CD4-positive, alpha-beta T cell treated with Interleukin-21 for 1 hour (primary cell): ENCODE measurements around the gene ZNF736.
"Not testable (repeated sequence)": the region's sequence is repeated elsewhere in the genome, so short reads cannot be mapped to it uniquely, and the experiment has no call there.

Experiments
- DNase-seq: peaks from one replicate; pipeline ENCODE4 v3.0.0-alpha.2; 2020

The ZNF736 gene

DNA sequence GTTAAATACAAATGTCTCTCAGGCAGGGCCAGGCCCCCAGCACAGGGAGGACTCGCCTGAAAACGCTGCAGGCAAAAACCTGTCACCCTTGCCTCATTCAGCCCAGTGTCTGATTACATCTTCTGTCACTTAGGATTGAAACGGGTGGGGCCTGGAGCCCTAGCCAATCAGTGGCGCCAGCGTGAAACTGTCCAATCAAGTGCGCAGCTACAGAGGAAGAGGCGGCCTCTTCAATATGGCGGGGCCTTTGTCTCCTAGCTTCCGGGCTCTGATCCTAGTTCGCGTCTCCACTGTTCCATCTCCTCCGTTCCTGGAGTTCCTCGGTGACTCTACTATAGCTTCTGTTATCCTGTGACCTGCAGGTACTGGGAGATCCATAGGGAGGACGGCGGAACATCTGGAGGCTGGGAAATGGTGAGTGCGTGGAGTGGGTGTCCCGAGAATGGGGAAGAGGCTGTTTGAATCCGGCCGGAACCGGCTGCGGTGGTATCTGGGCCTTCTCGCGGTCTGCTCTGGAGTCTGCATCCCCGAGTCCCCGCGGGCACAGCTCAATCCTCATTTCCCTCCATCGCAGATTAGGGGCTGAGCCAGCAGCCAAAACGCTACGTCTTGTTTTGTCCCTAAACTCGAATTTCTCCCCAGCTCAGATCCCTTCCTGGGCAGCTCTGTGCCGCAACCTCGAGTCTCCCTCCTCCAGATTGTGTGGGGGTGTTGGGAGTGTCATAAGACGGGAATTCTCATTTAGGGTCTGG lies at the start of gene ZNF736:
TSS of gene ZNF736 (plus strand) at position 222 of the 752 bp plus-strand sequence. CDS start at position 412, 190 bp downstream.
- peak; percentile 93 for DNase-seq

DNA sequence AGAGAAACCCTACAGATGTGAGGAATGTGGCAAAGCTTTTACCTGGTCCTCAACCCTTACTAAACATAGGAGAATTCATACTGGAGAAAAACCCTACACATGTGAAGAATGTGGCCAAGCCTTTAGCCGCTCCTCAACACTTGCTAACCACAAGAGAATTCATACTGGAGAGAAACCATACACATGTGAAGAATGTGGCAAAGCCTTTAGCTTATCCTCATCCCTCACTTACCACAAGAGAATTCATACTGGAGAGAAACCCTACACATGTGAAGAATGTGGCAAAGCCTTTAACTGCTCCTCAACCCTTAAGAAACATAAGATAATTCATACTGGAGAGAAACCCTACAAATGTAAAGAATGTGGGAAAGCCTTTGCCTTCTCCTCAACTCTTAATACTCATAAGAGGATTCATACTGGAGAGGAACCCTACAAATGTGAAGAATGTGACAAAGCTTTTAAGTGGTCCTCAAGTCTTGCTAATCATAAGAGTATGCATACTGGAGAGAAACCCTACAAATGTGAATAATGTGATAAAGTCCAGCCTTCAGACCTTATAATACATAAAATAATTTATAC lies 47.3 kb upstream of the ZNF736 start:
- no peak for DNase-seq

DNA sequence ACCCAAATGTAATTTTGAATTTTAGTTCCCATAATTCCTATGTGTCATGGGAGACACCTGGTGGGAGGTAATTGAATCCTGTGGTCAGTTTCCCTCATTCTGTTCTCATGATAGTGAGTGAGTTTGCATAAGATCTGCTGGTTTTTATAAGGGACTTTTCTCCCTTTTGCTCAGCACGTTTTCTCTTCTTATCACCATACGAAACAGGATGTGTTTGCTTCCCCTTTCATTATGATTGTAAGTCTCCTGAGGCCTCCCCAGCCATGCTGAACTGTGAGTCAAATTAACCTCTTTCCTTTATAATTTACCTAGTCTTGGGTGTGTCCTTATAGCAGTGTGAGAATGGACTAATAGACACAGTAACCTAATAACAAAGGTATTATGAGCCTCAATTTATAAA lies 36.1 kb upstream of the ZNF736 start:
- DNase-seq = no peak

DNA sequence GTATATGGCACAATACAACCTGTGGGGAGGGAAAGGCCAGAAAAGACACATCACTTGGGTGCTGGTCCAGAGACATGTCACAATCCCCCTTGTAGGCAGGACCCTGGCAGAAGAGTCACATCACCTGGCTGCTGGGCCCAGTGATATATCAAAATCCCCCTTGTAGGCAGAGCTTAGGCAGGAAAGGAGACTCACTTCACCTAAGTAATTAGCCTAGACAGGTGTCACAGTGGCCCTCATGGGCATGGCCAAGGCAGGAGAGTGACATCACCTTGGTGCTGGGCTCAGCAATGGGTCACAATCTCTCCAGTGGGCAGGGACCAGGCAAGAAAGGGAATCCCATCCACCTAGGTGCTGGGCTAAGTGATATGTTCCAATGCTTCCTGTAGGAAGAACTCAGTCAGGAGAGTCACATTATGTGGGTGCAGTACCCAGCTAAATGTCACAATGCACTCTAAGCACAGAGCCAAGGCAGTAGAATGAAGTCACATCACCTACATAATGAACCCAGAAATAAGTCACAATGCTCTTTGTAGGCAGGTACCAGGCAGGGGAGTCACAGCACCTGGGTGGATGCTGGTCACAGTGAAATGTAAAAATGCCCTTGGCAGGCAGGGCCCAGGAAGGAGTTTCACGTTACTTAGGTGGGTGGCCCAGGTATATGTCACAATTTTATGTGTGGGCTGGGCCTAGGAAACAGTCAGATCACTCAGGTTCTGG lies 18.9 kb upstream of the ZNF736 start:
- no peak for DNase-seq

DNA sequence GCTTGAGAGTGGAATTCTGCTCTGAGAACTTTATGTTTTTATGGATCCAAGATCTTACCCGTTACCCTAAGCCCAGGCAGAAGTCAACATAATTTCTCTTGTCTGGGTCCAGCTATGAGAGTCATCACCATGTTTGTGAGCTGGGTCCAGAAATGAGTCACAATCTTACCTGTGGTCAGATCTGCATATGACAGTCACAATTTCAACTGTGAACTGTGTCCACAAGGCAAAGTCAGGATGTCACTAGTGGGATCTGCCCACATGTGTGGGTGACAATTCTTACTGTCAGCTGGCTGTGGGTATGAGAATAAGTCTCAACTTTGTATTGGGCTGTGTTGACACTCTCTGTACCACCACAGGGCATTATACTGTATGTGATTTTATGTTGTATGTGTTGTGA lies 16.3 kb upstream of the ZNF736 start:
- not testable (repeated sequence) for DNase-seq

DNA sequence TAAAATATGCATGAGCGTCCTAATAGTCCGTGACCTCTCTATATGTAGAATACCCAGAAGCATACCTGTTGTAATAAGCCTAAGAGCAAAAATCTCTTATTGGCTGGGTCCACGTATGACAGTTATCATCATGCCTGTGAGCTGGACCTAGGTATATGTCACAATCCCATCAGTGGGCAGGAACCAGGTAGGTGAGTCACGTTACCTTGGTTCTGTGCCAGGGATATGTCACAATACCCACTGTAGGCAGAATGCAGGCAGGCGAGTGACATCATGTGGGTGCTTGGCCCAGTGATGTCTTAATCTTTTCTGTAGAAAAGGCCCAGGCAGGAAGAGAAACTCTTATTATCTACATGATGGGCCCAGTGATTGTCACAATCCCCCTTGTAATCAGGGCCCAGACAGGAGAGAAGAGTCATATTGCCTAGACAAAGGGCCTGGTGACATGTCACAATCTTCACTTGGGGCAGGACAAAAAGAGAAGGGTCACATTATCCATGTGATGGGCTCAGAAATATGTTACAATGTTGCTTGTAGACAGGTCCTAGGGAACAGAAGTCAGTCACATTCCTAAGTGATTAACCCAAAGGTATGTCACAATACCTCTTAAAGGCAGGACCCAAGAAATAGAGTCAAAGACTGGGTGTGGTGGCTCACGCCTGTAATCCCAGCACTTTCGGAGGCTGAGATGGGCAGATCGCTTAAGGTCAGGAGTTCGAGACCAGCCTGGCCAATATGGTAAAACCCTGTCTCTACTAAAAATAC lies 12.9 kb upstream of the ZNF736 start:
- no peak for DNase-seq

DNA sequence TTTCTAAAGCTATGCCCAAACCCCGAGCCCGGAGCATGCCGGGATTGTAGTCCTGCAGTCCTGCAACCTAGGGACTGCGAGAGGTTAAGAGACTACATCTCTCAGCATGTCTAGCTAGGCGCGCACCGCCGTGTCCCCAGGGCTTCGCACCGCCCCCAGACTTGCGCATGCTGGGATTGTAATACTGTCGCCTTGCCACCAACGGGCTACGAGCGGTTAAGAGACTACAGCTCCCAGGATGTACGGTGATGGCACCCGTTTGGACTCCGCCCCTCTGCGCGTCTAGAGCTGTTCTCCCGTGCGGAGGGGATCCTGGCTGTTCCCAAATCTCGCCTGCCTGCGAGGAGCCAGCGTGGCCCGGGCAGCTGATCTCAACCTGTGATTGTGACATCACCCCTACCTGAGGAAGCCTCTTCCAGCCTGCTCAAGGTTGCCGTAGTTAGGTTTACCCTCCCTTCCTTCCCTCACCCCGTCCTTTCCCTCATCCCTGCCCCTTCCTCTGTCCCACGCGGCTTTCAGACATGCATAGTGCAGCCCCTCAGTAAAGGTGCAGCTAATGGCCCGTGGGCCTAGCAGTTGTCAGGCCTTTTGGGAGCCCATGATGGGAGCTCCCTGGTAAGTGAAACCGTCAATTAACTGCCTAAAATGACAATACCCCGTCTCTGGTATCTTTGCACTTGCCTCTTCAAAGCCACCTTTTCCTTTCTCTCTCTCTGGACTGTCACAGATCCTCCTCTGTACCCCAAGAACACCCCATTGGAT lies 6.3 kb upstream of the ZNF736 start:
- DNase-seq = peak; percentile 96

DNA sequence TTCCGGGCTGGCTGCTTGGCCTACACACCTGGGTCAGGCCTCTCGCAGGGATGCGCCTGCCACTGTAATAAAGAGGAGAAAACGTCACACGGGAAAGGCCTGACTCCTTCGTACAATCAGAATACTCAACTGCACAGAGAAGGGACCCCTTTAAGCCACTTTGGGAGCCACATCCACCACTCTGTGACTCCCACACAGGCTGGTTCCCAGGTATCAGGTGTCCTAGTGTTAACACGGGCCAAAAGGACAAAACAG lies 5.8 kb upstream of the ZNF736 start:
- no peak for DNase-seq

DNA sequence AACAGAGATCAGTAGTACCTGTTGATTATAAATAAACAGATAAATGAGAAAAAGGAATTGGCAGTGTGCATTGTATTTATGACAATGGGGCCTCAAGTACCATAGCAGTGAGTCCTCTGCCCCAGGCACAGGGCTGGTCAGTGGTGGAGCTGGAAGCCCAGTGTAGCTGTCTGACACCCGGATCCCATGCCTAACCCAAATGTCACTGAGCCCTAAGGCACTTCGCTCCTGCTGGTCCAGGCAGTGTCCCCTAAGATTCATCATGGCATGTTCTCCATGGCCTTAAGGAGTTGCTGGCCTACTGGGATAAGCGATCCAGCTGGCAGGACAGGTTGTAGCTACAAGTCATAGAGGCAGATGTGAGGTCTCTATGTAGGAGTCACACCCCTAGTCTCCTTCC lies 3.3 kb upstream of the ZNF736 start:
- no peak for DNase-seq

DNA sequence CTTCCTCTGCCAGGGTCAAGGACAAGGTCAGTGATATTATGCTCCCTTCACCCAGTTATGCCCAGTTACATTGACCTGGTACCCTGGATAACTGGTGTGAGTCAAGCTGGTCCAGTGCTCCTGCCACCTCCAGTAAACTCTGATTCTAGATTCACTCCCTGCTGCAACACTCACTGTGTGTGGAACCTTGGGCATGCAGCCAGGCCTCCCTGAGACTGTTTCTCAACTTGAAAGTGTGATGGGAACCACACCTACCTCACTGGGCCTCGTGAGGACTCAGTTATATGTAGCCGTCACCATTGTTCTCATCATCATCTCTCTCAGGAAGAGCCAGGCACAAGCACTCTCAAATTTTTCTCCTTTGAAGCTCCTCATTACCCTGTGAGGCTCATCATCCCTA lies 935 bp upstream of the ZNF736 start:
- DNase-seq = no peak

DNA sequence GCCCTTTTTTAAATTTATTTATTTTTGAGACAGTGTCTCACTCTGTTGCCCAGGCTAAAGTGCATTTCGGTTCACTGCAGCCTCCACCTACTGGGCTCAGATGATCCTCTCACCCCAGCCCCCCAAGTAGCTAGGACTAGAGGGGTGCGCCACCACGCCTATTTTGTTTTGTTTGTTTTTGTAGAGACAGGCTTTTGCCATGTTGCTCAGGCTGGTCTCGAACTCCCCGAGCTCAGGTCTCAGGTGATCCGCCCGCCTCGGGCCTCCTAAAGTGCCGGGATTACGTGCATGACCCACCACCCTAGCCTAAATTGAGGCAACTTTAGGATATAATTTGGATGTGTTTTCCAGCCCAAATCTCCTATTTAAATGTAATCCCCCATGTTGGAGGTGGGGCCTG lies 805 bp downstream of the ZNF736 start:
- DNase-seq = no peak

DNA sequence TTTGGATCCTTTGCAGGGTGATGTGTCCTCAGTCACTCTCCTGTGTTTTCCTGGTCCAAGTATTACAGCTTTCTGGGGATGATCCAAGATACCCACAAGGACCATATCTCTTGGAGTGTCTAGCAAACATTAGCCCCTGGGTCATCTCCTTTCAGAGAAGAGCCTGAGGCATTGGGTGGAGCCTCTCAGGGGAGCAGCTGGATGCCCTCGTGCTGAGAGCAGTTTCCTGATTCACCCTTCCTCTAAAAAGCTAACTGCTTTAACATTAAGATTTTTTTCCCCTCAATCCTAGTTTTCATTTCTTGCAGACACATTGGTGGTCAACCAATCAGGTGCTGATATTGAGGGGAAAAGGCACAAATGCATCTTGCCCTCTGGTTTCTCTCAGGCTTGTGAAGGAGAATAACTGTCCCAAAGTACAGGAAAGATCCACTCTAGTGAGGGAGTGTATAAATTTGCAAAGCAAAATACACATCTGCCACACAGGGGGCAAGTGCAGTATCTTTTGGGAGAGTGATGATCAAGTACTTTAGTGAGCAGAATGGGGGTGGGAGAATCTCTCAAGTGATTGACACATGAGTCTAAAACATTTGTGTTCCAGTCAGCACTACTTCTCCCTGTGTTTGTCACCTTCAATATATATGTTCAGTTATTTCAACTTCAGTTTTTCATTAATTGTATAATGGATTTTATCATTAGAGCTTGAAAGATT lies 2.4 kb downstream of the ZNF736 start:
- DNase-seq = not testable (repeated sequence)

DNA sequence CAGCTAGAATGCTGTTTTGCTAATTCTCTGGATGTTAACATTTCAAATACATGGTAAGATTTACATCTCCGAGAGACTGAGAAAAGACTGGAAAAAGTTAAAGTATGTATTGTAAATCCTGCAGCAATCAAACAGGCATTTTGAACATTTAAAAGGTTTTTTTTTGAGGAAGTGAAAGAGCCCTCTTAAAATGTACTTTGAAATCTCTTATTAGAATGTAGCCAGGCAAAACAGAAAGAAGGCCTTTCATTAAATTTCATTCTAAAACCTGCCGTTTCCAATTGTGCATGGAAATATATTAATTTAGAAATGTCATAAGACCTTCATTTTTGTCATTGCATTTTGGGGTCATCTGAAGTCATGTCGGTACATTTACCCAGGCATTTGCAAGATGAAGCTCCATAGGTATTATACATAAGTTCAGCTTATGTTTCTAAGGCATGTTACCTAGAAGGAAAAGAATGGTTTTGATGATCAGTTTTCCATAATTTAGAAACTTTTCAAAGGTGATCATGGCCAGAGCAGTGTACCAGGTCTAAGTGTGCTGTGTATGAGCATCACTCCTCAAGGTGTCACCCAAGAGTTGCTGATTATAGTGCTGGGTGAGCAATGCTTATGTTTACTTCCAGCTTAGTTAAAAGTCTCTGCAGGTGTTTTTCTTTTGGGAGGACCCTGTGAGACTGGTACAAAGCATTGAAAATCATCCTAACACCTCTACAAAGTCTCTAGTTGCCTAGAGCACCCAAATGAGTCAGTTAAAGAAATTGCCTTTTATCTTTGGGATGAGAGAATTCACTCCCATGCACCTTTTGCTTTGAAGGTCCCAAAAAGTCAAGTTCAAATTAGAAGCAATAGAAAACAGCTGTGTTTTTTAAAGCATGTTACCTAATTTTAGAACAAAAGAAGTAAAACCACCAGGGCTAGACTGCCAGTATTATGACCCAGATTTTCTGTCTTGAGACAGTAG lies 7.1 kb downstream of the ZNF736 start:
- no peak for DNase-seq

DNA sequence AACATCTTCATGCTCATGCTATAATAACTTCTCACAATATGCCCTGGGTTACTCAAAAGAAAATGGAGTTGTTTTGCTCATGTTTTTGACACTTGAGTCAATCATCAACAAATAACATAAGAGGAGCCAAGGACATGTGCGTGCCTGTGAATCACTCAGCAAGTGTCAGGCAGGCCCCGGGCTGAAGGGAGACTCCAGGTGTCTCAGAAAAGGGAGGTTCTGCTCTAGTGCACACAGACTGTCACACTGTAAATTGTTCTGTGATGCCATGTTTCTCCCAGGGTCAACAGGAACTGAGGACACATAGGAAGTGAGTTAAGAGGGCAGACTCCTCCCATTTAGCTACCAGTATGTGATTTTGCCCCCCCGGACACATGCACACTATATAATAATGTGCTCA lies 10.4 kb downstream of the ZNF736 start:
- DNase-seq = not testable (repeated sequence)

DNA sequence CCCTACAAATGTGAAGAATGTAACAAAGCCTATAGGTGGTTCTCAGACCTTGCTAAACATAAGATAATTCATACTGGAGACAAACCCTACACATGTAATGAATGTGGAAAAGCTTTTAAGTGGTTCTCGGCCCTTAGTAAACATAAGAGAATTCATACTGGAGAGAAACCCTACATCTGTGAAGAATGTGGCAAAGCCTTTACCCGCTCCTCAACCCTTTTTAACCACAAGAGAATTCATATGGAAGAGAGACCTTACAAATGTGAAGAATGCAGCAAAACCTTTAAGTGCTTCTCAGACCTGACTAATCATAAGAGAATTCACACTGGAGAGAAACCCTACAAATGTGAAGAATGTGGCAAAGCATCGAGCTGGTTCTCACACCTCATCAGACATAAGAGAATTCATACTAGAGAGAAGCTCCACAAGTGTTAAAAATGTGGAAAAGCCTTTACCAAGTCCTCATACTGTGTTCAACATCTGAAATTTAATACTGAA lies 35.0 kb downstream of the ZNF736 start:
- DNase-seq = not testable (repeated sequence)

DNA sequence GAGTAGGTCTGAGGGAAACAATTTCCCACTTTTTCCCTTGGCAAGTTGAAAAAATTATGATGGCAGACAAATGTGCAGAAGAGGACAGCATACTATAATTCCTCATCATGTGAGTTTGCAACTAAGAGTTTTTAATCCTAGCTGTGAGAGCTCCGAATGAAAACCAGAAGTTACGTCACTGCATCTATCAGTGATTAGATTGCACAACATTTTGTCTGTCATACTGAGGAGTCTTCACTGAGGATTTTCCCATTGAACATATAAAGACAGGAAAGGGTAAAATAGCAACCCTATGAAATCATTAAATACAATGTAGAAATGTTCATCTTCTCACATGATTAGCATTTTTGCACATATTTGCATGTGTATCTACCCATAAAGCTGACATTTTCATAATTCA lies 45.8 kb downstream of the ZNF736 start:
- no peak for DNase-seq

DNA sequence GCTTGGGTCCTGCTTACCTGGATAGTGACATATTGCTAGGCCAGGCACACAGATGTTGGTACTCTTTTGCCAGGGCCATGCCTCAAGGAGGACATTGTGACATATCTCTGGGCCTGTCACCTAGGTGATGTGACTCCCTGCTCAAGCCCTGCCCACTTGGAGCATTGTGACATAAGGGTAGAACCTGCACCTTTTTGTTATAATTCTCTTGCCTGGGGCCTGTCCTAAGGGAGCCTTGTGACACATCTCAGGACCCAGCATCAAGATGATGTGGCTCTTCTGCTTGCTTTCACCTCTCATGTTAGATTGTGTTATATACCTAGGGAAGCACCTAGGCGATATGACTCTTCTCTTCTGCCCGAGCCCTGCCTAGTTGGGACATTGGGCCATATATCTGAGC lies 57.4 kb downstream of the ZNF736 start:
- no peak for DNase-seq

DNA sequence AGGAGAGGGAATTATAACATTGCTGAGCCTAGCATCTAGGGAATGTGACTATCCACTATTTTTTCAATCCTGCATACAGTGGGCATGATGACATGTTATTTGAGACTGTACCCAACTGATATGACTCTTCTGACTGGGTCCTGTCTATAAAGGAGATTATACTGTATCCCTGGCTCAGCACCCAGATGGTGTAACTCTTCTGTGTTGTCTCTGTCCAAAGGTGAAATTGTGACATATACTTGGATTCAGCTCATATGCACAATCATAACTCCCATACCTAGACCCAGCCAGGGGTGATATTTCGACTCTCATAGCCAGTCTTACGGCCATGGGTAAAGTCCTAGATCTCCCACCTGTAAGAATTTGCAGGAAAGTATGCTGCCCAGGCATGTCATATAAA lies 59.3 kb downstream of the ZNF736 start:
- DNase-seq = no peak

DNA sequence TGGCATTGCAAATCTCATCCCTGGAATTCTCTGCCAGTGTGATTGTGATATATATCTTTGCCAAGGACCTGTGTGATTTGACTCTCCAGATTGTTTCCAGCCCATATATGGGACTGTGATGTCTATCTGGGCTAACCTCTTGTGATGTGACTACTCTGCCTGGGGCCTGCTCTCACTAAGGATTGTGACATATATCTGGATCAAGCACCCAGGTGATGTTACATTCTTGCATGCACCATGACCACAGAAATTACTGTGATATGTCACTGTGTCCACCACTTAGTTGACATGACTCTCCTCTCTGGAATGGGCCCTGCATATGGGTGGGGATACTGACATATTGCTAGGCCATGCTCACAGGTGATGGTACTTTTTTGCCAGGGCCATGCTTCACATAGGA lies 86.6 kb downstream of the ZNF736 start:
- no peak for DNase-seq
